OCI-LY3 (cell line): ENCODE results near the gene THBS2.

Source experiments
- H2AFZ ChIP-seq: fragments of 200-600, 300-600 bp; shearing (Covaris generic); 2 replicates; pipeline ENCODE4 v1.6.0; 2014; ENCODE audit warnings: antibody characterized with exemption, low read depth, low read length
- H3K27ac ChIP-seq: fragments of 200-600, 300-600 bp; sonication (generic); 2 replicates; pipeline ENCODE4 v1.5.1; 2014; ENCODE audit warnings: mild to moderate bottlenecking, low read length, moderate library complexity, mixed read lengths
- H3K27me3 ChIP-seq: fragments of 200-600, 300-600 bp; sonication (generic); 2 replicates; pipeline ENCODE4 v1.6.1; 2014; ENCODE audit warnings: low read depth, low read length, mixed read lengths
- H3K36me3 ChIP-seq: fragments of 200-600, 300-600 bp; sonication (generic); replicated peaks from 2 replicates; pipeline ENCODE3; 2014; ENCODE audit warnings: low read depth, low read length, mixed read lengths
- H3K4me1 ChIP-seq: fragments of 300-600, 200-600 bp; sonication (generic); 2 replicates; pipeline ENCODE4 v1.6.1; 2014; ENCODE audit warnings: low read length, mixed read lengths
- H3K4me2 ChIP-seq: fragments of 200-600, 300-600 bp; sonication (generic); 2 replicates; pipeline ENCODE4 v1.6.1; 2014; ENCODE audit warnings: low read length, mixed read lengths
- H3K4me3 ChIP-seq: fragments of 300-600, 200-600 bp; sonication (generic); 2 replicates; pipeline ENCODE4 v1.5.1; 2014; ENCODE audit warnings: antibody characterized with exemption, mild to moderate bottlenecking, low read length, moderate library complexity
- H3K79me2 ChIP-seq: fragments of 300-600, 200-600 bp; shearing (Covaris generic); 2 replicates; pipeline ENCODE4 v1.6.1; 2014; ENCODE audit warnings: mild to moderate bottlenecking, low read length, mixed read lengths
- H3K9ac ChIP-seq: fragments of 300-600, 200-600 bp; shearing (Covaris generic); 2 replicates; pipeline ENCODE4 v1.6.0; 2014; ENCODE audit warnings: mild to moderate bottlenecking, low read length, moderate library complexity
- H3K9me3 ChIP-seq: fragments of 200-600, 300-600 bp; shearing (Covaris generic); 2 replicates; pipeline ENCODE4 v1.6.1; 2014; ENCODE audit warnings: low read length, mixed read lengths; ENCODE audit not compliant: insufficient read depth
- H4K20me1 ChIP-seq: fragments of 200-600, 300-600 bp; sonication (generic); 2 replicates; pipeline ENCODE4 v1.6.1; 2016; ENCODE audit warnings: low read length, mixed read lengths; ENCODE audit not compliant: insufficient read depth
- EZH2phosphoT487 ChIP-seq: fragments of 200-600 bp; shearing (Covaris generic); IDR thresholded peaks from 2 replicates; pipeline ENCODE4 v1.6.1; 2018; ENCODE audit warnings: antibody characterized with exemption, mixed run types, low read depth
- TF ChIP-seq, protein P1 (sequence below): fragments of 200-600, 300-600 bp; sonication (generic); IDR thresholded peaks from 2 replicates; pipeline ENCODE4 v1.5.1; 2014; ENCODE audit warnings: antibody characterized with exemption, low read length, low read depth

THBS2 gene

DNA sequence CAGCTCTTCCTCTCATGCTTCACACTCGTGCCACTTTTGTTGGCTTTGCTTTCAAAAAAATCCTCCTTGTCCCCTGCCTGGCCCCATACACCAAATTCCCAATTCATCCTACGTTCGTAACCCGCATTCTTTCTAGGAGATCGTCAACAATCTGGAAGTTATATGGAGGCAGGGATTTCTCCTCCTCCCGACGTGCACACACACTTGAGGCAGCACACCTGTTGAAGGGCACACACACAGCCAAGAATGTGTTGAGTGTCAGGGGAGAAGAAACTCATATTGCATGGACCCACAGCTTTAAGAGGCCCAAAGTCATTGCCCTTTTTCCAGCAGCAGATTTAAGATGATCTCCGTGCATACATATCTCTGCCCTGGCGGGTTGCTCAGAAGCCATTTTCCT is 28.9 kb downstream of the THBS2 start:
- no peak overlapping the region for H3K9ac ChIP-seq
- H3K36me3 ChIP-seq, result no peaks in the 10 kb centered on the region
- H3K79me2 ChIP-seq, result no peaks in the 10 kb centered on the region
- no peak for TF ChIP-seq EZH2phosphoT487
- TF ChIP-seq, protein P1, sequence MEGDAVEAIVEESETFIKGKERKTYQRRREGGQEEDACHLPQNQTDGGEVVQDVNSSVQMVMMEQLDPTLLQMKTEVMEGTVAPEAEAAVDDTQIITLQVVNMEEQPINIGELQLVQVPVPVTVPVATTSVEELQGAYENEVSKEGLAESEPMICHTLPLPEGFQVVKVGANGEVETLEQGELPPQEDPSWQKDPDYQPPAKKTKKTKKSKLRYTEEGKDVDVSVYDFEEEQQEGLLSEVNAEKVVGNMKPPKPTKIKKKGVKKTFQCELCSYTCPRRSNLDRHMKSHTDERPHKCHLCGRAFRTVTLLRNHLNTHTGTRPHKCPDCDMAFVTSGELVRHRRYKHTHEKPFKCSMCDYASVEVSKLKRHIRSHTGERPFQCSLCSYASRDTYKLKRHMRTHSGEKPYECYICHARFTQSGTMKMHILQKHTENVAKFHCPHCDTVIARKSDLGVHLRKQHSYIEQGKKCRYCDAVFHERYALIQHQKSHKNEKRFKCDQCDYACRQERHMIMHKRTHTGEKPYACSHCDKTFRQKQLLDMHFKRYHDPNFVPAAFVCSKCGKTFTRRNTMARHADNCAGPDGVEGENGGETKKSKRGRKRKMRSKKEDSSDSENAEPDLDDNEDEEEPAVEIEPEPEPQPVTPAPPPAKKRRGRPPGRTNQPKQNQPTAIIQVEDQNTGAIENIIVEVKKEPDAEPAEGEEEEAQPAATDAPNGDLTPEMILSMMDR, result no peak
- no peak overlapping the region for H3K4me3 ChIP-seq
- no peak overlapping the region for H3K4me2 ChIP-seq
- H4K20me1 ChIP-seq, result no peaks in the 10 kb centered on the region
- no peak overlapping the region for H3K27ac ChIP-seq
- no peaks in the 10 kb centered on the region for H3K9me3 ChIP-seq
- no peaks in the 10 kb centered on the region for H3K4me1 ChIP-seq
- H2AFZ ChIP-seq, result no peak overlapping the region
- H3K27me3 ChIP-seq, result no peaks in the 10 kb centered on the region

DNA sequence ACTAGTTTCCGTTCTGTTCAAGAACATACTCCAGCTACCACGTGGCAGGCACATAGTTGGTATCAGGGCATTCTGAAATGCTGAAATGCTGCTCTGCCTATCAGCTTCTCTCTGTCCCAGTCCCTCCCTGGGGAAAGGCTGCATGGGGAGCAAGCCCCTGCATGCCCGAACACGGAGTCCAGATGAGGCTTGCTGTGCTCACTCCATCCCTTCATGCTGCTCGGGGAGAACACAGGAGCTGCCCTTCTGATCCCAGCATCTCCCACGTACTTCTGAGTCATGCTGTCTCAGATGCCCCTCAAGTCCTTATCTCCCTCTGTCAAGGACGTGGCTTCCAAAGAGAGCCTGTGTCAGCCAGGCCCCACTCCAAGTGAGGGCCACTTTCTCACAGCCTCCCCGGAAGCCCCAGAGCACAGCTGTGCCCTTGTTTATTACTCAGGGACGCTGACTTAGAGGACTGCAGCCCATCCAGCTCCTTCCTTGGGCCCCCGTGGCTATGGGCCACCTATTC is 29.4 kb downstream of the THBS2 start:
- Histone ChIP-seq H4K20me1 (no peaks in the 10 kb centered on the region), H2AFZ (no peak overlapping the region), H3K4me1 (no peaks in the 10 kb centered on the region), H3K9me3 (no peaks in the 10 kb centered on the region), H3K36me3 (no peaks in the 10 kb centered on the region), H3K79me2 (no peaks in the 10 kb centered on the region), H3K4me3 (no peak overlapping the region), H3K27me3 (no peaks in the 10 kb centered on the region), H3K4me2 (no peak overlapping the region), H3K27ac (no peak overlapping the region), H3K9ac (no peak overlapping the region)
- TF ChIP-seq, protein P1, result no peak
- TF ChIP-seq EZH2phosphoT487, result no peak

DNA sequence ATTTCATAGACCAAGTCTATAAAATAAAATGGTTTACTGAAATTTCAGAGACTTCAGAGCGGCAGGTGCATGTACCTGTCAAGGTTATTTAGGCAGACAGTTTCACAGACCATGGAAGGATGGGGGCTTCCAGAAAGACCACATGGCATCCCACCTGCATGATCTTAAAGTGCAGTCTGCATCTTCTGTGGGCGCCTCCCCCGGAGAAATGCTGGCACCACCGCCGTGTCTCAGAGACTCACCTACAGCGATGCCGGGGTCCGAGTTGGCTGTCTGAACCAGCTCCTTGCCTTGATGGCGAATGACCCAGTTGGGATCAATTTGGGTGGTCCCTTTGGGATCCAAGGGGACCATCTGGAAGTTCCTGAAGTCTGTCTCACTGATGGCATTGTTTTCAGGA is 30.6 kb downstream of the THBS2 start:
- H3K4me2 ChIP-seq, result no peak overlapping the region
- H2AFZ ChIP-seq, result no peak overlapping the region
- no peaks in the 10 kb centered on the region for H3K4me1 ChIP-seq
- no peaks in the 10 kb centered on the region for H3K79me2 ChIP-seq
- no peaks in the 10 kb centered on the region for H3K27me3 ChIP-seq
- H3K9me3 ChIP-seq, result no peaks in the 10 kb centered on the region
- H3K36me3 ChIP-seq, result no peaks in the 10 kb centered on the region
- no peak overlapping the region for H3K27ac ChIP-seq
- H4K20me1 ChIP-seq, result no peaks in the 10 kb centered on the region
- no peak overlapping the region for H3K9ac ChIP-seq
- TF ChIP-seq, protein P1, result no peak
- no peak for TF ChIP-seq EZH2phosphoT487
- H3K4me3 ChIP-seq, result no peak overlapping the region

DNA sequence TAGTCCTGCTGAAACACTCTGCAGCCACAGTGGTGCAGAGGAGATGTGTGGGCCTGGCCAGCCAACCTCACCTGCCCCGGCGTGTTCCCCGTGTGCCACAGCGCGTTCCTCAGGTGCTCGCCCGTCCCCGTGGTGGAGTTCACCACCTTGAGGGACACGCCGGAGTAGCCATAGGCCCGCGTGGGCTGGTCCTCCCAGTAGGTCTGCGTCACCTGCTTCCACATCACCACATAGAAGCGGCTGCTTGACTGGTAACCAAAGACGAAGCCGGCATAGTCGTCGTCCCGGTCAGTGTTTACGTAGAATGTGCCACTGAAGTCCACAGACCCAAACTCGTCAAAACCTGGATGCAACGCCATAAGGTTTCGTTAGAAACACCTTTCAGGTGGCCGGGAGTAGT is 31.5 kb downstream of the THBS2 start:
- Histone ChIP-seq H3K27ac (no peak overlapping the region), H4K20me1 (no peaks in the 10 kb centered on the region), H3K4me1 (no peaks in the 10 kb centered on the region), H3K79me2 (no peaks in the 10 kb centered on the region), H2AFZ (no peak overlapping the region), H3K4me3 (no peak overlapping the region), H3K9me3 (no peaks in the 10 kb centered on the region), H3K9ac (no peak overlapping the region), H3K4me2 (no peak overlapping the region), H3K36me3 (no peaks in the 10 kb centered on the region), H3K27me3 (no peaks in the 10 kb centered on the region)
- TF ChIP-seq, protein P1, result no peak
- TF ChIP-seq EZH2phosphoT487, result no peak
